ENCODE results near the gene S100A5.
A peak's percentile ranks its signal among the peaks of the same experiment; 100 is the strongest.
"Not testable (repeated sequence)": the region's sequence is repeated elsewhere in the genome, so short reads cannot be mapped to it uniquely, and the experiment has no call there.

S100A5 gene

DNA sequence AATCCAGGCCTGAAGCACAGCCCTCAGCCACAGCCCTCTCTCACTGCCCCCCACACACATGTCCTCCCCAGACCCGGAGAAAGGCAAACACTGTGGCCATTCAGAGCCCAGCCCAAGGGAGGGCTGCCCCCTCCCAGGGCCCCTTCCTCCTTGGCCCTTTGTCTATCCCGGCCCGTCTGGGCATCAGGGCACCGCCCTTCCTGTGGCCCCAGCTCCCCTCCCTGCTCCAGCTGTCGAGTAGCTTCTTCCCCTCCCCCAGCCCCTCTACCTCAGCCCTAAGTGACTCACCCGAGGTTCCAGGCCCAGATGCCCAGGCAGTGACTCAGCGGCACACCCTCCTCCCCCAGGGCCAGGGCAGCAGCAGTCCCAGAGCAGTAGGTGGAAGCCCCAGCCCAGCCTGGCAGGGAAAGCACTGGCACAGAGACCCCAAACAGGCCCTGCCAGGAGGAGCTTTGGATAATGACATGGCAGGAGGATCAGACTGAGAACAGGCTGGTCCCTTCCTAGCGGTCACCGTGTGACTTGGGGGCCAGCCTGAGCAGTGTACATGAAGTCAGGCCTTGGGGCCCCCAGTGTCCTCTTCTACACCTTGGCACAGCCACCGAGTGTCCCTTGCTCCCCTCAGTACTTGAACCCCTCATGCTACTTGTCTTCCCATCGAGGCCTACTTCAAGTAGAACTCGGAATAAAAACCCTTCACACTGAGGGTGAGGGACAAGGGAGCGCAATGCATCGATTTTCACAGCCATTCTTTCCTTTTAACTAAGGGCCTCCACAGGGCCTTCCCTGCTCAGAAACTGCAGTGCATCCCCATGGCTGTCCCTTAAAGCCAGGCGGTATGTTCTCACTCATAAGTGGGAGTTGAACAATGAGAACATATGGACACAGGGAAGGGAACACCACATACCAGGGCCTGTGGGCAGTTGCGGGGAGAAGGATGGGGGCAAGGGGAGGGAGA, 26.0 kb upstream of the S100A5 start:
- peak; percentile 79 to 94 for DNase-seq

- DNase-seq = peak; percentile 47 to 68
These were observed 25.0 kb upstream of the S100A5 start, which contains the start of gene S100A2 for GRCh38 chr1:153565529-153566374. Gene S100A2 (minus strand): TSS chr1:153565844. CDS start chr1:153563877, 1,967 bp downstream.

DNA sequence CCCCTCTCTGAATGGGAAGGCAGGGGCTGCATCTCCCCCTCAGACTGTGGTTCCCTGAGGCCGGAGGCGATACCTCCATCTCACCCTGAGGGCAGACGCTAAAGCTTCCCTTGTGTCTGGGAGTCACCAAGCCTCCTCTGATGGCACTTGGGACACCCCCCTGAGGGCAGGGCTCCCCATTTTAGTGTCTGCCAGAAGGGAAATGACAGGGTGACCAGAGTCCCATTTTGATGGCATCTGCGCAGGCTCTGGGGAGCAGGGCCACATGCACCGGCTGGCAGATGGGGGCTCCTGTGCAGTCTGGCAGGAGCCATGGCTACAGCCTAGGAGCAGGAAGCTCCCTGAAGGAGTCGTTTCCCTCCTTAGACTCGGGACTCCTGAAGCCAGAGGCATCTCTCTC, 23.3 kb upstream of the S100A5 start:
- DNase-seq = no peak

DNA sequence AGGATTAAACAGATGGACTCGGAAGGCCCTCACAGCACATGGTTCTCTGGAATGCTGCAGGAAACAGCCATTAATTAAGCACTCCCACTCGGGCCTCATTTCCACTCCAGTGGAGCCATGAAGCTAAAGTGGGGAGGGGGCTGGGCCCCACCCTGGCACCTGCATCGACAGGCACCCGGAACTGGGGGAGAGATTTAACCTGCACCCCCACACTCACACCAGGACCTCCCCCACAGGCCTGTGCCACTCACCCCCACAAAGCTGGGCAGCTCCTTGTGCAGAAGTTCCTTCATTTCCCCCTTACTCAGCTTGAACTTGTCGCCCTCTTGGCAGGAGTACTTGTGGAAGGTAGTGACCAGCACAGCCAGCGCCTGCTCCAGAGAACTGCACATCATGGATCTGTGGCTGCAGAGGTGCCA, 22.8 kb upstream of the S100A5 start:
- no peak for DNase-seq

DNA sequence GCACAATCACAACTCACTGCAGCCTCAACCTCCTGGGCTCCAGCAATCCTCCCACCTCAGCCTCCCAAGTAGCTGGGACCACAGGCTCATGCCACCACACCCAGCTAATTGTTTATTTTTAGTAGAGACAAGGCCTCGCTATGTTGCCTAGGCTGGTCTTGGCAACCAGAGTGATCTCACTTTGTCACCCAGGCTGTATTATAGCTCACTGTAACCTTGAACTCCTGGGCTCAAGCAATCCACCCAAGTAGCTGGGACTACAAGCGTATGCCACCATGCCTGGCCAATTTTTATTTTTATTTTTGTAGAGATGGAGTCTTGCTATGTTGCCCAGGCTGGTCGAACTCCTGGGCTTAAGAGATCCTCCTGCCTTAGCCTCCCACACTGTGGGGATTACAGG, 21.3 kb upstream of the S100A5 start:
- not testable (repeated sequence) for DNase-seq

- DNase-seq = no peak
These were observed 20.8 kb upstream of the S100A5 start for GRCh38 chr1:153561466-153561985.

- DNase-seq = no peak
These were observed 20.2 kb upstream of the S100A5 start for GRCh38 chr1:153560771-153561465.

DNA sequence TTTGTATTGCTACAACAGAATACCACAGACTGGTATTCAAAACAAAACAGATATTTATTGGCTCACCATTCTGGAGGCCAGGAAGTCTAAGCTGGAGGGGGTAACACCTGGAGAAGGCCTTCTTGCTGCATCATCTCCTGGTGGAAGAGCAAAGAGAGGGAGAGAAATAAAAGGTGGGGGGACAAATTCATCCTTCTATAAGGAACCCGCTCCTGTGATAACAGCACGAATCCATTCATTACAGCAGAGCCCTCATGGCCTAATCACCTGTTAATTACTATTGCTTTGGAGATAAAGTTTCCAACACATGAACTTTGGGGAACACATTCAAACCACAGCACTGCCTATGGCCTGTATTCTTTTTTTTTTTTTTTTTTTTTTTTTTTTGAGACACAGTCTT, 19.5 kb upstream of the S100A5 start:
- no peak for DNase-seq

GRCh38 chr1:153557877-153558276, 17.1 kb upstream of the S100A5 start:
- DNase-seq = no peak

- no peak for DNase-seq
These were observed 15.6 kb upstream of the S100A5 start for GRCh38 chr1:153556348-153556747.

- DNase-seq = no peak
These were observed 13.3 kb upstream of the S100A5 start for GRCh38 chr1:153553830-153554541.

DNA sequence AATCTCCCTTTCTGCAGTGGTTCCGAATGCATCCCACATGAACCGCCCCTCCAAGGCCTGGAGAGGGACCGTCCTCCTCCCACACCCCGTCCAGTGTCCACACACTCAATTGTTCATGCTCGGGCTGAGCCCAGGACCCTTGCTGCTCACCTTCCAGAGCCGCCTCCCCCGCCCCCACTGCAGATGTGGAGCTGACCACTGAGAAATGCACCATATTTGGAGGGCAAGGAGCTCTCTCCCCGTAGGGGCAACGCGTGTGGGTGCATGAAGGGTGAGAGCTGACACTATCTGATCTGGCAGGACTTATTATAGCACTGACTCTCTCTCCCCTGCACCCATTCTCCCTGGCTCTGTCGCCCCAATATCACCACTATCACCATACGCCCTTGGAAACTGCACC, 12.4 kb upstream of the S100A5 start:
- DNase-seq = no peak

- DNase-seq = no peak
These were observed 11.6 kb upstream of the S100A5 start for GRCh38 chr1:153552335-153552734.

DNA sequence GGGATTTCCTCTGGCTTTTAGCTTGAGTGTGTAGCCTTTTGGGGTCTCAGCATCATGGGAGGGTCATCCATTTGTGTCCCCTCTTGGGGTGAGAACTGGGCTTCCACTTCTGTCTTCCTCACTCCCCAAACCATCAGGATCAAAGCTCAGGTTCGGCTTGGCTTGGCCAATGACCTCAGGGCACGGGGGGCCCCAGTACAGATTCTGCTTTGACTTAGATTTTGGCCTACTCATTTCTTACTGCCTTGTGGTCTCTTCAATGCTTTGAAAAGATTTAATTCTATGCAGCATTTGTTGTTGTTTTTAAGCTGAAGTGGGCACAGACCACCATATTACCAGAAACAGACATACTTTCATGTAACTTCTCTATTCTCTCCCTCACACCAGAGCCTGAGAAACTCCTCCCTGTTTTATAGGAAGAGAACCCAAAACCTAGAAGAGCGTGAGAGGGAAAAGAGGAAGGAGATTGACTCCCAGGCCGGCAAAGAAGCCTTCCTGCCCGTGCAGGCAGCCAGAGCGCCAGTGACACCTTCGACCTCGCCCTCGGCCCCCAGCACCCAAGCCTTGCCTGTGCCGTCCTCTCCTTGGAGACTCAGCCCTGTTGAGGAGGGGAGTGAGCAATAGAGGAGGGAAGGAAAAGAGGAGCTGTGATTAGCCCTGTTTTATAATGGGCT, 10.2 kb upstream of the S100A5 start:
- DNase-seq = no peak

GRCh38 chr1:153550398-153550758, 9.6 kb upstream of the S100A5 start:
- no peak for DNase-seq

GRCh38 chr1:153549741-153550397, 9.1 kb upstream of the S100A5 start:
- DNase-seq = no peak

- DNase-seq = no peak
These were observed 8.3 kb upstream of the S100A5 start, which contains the start of gene S100A3 for GRCh38 chr1:153548722-153549688. Gene S100A3 (minus strand): TSS chr1:153549258. CDS start chr1:153548485, 773 bp downstream.

- no peak for DNase-seq
These were observed 7.1 kb upstream of the S100A5 start for GRCh38 chr1:153547560-153548551.
